GM13977 (cell line): ENCODE measurements around the gene NECTIN1.

Experiments
- DNase-seq: peaks from one replicate; pipeline ENCODE4 v3.0.0; 2012; ENCODE audit warnings: low spot score
- in situ Hi-C: fragments of 300-500 bp; cut with MboI; formaldehyde crosslinking; loops from one replicate; pipeline ENCODE4 v1.12.0; 2022; ENCODE audit warnings: low sequenced_read_pairs, low pct_unique_long_range_greater_than_20kb, mixed read lengths, inconsistent platforms; ENCODE audit not compliant: unreplicated experiment
- TF ChIP-seq, protein P1 (sequence below): IDR thresholded peaks from 2 replicates; pipeline ENCODE4 v1.5.1; 2012; ENCODE audit warnings: mild to moderate bottlenecking, control low read depth; ENCODE audit not compliant: insufficient read depth; ENCODE audit errors: extremely low read depth, missing control alignments

Gene NECTIN1, protein sequence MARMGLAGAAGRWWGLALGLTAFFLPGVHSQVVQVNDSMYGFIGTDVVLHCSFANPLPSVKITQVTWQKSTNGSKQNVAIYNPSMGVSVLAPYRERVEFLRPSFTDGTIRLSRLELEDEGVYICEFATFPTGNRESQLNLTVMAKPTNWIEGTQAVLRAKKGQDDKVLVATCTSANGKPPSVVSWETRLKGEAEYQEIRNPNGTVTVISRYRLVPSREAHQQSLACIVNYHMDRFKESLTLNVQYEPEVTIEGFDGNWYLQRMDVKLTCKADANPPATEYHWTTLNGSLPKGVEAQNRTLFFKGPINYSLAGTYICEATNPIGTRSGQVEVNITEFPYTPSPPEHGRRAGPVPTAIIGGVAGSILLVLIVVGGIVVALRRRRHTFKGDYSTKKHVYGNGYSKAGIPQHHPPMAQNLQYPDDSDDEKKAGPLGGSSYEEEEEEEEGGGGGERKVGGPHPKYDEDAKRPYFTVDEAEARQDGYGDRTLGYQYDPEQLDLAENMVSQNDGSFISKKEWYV

DNA sequence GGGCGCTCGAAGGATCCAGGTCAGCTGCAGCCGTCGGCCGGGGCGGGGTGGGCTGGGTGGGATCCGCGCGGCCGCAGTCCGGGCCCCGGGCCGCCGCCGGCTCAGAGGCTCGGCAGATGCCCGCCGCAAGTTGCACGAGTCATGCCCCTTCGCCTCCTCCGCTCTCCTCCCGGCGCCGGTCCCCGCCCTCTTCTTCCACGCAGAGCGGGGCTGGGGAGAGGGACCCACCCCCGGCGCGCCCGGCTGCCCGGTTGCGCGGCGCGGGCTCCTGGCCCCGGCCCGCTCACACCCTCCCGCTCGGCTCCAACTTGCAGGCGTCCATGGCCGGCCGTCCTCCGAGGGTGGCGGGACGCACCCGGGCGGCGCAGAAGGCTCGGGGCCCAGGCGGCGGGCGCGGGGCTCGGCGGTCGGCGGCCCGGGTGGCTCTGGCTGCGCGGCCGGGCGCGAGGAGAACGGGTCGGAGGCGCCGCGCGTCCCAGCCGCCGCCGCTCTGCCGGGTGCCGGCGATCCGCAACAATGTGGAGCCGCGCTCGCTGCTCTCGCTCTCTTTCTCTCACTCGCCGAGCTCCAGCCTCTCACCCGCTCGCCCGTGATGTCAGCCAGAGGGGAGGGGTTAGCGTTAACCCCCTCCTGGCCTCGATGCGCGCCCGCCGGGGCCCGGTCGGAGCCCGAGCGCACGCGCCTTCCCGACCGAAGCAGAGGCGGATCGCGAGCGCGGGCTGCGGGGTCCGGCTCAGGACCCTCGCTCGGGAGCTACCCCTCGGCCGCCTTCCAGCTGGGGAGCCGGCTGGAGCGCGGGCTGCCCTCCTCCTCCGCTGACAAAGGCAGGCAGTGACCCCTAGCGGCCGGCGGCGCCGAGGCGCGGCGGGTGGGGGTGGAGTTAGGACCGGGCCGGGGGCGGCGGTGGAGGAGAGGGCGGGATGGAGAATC, at the start of gene NECTIN1:
Gene NECTIN1 (minus strand): TSS at position 550 of the 930 bp plus-strand sequence. CDS start 647 bp downstream, outside the sequence.
- TF ChIP-seq, protein P1, sequence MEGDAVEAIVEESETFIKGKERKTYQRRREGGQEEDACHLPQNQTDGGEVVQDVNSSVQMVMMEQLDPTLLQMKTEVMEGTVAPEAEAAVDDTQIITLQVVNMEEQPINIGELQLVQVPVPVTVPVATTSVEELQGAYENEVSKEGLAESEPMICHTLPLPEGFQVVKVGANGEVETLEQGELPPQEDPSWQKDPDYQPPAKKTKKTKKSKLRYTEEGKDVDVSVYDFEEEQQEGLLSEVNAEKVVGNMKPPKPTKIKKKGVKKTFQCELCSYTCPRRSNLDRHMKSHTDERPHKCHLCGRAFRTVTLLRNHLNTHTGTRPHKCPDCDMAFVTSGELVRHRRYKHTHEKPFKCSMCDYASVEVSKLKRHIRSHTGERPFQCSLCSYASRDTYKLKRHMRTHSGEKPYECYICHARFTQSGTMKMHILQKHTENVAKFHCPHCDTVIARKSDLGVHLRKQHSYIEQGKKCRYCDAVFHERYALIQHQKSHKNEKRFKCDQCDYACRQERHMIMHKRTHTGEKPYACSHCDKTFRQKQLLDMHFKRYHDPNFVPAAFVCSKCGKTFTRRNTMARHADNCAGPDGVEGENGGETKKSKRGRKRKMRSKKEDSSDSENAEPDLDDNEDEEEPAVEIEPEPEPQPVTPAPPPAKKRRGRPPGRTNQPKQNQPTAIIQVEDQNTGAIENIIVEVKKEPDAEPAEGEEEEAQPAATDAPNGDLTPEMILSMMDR = peak; percentile 88
- in situ Hi-C loops = no loop called here
- peak; percentile 97 for DNase-seq

DNA sequence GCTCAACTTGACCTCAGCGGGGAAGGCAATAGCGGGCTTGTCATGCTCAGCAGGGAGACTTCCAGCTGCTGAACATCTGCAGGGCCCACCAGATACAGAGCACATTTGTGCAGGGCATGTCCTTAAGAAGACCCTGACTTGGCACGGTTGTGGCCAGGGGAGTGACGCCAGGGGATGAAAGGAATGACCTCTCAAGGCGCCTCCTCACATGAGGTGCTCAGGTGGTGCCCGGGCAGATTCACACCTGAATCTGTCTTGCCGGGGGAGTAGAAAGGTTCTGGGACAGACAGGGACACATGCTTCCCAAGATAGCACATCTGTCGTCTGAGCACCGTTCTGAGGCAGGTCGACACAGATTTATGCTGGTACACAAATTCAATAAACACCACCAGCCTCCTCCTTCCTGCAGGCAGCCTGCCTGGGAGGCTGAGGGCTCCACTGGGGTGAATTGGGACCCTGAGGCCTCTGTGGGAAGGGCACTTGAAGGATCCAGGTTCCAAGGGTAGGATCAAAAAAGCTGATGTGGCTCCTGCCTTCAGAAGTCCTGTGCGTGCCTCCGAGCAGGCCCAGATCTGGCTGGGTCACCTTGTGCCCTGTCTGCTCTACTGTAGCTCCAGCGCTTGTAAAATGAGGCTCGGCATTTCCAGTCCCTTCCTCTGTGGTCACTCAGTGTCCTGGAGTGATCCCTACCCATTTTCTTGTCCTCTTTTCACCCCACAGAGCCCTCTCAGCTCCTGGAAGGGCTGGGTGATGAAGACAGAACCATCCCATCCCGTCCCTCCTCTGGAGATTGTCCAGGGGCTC, 49.6 kb upstream of the NECTIN1 start:
- DNase-seq = no peak
- in situ Hi-C loops = no loop called here
- TF ChIP-seq, protein P1 = no peak

DNA sequence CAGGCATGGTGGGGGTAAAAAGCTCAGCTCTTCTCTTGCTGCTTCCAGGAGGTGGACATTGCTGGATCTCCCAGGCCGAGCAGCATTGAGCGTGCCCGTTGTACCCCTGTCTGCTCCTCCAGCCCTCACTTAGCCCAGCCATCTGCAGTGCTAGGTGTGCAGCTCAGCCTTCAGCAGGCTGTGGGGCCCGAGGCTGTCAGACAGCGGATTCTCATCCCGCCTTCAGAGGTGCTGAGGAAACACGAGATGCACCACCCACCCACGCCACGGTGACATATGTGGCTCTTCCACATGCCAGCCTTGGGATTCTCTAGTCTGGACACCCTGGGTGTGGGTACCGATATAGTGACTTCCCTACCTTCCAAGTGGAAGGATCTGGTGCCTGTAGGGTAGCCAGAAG, 48.9 kb upstream of the NECTIN1 start:
- TF ChIP-seq, protein P1 = no peak
- in situ Hi-C loops = no loop called here
- DNase-seq = no peak

DNA sequence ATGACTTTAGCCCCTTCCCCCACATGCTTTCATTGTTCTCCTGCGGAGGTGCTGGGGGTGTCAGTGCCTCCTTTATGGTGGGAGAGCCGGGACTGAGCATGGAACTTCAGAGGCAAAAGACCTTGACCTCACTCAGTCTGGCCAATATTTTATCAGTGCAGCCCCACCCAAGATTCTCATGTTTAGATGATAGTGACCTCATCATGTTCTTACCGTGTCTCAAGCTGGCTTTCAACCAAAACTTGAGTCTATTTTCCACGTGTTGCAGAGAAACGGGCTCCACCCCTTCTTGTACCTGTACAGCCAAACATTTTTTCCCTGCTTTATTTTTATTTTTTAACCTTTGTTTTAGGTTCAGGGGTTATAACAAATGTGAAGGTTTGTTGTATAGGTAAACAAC, 47.7 kb upstream of the NECTIN1 start:
- TF ChIP-seq, protein P1 = no peak
- in situ Hi-C loops = no loop called here
- DNase-seq = no peak

DNA sequence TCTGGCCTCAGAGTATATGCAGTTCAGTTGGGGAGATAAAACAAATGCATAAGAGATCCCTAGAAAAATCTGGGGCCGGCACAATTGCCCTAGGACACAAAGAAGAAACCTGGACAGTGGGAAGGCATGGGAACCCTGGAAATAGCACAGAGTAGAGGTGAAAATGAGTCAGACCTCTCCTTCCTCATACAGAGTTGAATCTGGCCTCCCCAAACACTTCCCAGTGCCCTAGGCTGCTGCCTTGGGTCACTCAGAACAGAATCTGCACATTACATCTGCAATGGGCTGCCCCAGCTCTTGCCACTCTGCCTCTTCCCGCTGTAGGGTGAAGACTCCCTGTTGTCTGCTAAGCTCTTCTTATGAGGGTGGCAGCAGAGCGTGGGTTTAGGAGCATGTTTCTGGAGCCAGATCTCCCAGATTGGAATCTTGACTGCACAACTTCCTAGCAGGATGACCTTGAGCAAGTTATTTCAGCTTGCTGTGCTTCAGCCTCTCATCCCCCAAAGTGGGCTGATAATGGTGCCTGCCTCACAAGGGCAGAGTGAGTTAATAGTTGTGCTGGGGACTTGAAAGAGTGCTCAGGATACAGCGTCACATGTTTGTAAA, 47.1 kb upstream of the NECTIN1 start:
- in situ Hi-C loops = no loop called here
- TF ChIP-seq, protein P1 = no peak
- no peak for DNase-seq
